Adipocyte (in vitro differentiated cells): ENCODE measurements around the gene TBCCD1.
"Not testable (repeated sequence)": the region's sequence is repeated elsewhere in the genome, so short reads cannot be mapped to it uniquely, and the experiment has no call there.

Experiments used
- DNase-seq: peaks from one replicate; pipeline ENCODE4 v3.0.0-alpha.2; 2015; ENCODE audit warnings: low read depth
- H3K27me3 ChIP-seq: replicated peaks from 2 replicates; pipeline ENCODE4 v1.7.0; 2013; ENCODE audit warnings: mild to moderate bottlenecking, low read length, moderate library complexity; ENCODE audit not compliant: control insufficient read depth, insufficient read depth
- H3K36me3 ChIP-seq: 2 replicates; pipeline ENCODE4 v1.7.0; 2013; ENCODE audit warnings: low read length, mild to moderate bottlenecking, moderate library complexity; ENCODE audit not compliant: control insufficient read depth, insufficient read depth, severe bottlenecking
- H3K4me1 ChIP-seq: 2 replicates; pipeline ENCODE4 v1.7.0; 2013; ENCODE audit warnings: mild to moderate bottlenecking, low read length, moderate library complexity; ENCODE audit not compliant: control insufficient read depth, insufficient read depth
- H3K4me3 ChIP-seq: 2 replicates; pipeline ENCODE4 v1.7.0; 2013; ENCODE audit warnings: mild to moderate bottlenecking, low read length, moderate library complexity
- H3K9ac ChIP-seq: 2 replicates; pipeline ENCODE4 v1.7.0; 2013; ENCODE audit warnings: mild to moderate bottlenecking, low read length, moderate library complexity
- H3K9me3 ChIP-seq: 2 replicates; pipeline ENCODE4 v1.7.0; 2013; ENCODE audit warnings: mild to moderate bottlenecking, low read length, moderate library complexity; ENCODE audit not compliant: control insufficient read depth

Gene TBCCD1

DNA sequence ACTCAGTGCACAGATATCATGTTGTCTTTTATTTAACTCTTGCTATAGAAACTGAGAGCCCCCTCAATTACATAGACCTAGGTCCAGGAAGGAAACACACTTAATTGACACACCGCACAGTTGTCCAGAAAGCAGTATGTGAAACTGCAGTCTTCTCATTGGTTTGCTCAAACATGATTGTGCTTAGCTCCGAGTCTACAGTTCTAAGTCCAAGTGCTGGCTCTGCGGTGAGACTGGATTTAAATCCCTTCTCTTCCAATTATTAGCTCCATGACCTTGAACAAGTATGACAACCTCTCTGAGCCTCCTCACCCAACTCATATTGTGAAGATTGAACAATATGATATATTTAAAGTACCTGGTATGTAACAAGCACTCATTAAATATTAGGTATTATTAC lies 26.7 kb upstream of the TBCCD1 start:
- Histone ChIP-seq H3K9ac (no peak overlapping the region), H3K27me3 (peaks cover 11% of the 10 kb centered on the region), H3K9me3 (no peaks in the 10 kb centered on the region), H3K4me3 (no peak overlapping the region), H3K4me1 (peaks cover 7% of the 10 kb centered on the region), H3K36me3 (no peaks in the 10 kb centered on the region)
- DNase-seq, result no peak

DNA sequence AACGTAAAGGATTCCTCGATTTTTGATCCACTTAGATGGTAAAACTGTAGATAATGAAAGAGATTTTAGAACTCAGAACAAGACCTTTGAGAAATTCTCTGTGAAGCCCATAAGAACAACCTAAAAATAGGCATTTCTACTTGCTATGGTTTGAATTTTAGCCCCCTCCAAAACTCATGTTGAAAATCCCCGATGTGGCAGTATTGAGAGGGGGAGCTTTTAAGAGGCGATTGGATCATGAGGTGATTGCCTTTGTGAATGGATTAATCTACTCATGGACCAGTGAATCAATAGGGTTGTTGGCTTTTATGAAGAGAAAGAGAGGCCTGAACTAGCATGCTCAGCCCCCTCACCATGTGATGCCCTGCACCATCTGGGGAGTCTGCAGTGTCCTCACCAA lies 25.5 kb upstream of the TBCCD1 start:
- H3K9ac ChIP-seq, result no peak overlapping the region
- H3K4me3 ChIP-seq, result no peak overlapping the region
- H3K9me3 ChIP-seq, result no peaks in the 10 kb centered on the region
- peaks cover 11% of the 10 kb centered on the region for H3K27me3 ChIP-seq
- H3K4me1 ChIP-seq, result peaks cover 10% of the 10 kb centered on the region
- no peaks in the 10 kb centered on the region for H3K36me3 ChIP-seq
- no peak for DNase-seq

DNA sequence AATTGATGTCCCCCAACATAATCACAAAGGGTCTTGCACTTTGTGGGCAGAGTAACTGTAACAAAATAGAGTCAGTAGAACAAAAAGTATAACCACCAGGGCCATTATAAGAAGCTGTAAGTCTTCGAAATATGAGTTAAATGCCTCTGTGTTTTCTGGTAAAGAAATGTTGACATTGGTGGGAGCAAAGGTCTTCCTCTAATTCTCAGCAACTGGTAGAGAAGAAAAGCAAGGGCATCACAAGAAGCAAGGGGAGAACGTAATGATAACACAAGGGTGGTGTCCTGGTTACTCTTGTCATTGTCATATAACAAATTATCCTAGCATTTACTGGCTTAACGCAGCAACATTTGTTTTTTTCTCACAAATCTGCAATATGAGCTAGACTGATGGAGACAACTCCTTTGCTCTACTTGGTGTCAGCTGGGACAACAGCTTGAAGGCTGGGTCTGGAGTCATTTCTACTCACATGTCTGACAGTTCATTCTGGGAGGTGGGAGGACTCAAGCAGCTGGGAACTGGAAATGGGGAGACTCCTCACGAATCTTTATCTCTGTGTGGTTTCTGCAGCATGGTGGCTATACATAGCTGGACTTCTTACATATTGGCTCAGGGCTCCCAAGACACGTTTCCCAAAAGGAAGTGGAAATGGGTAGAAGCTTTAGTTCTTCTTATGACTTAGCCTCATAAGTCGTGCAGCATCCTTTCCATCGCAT lies 23.6 kb upstream of the TBCCD1 start:
- DNase-seq, result no peak
- peaks cover 10% of the 10 kb centered on the region for H3K4me1 ChIP-seq
- peaks cover 5% of the 10 kb centered on the region for H3K36me3 ChIP-seq
- no peaks in the 10 kb centered on the region for H3K9me3 ChIP-seq
- H3K9ac ChIP-seq, result no peak overlapping the region
- peaks cover 11% of the 10 kb centered on the region for H3K27me3 ChIP-seq
- no peak overlapping the region for H3K4me3 ChIP-seq

DNA sequence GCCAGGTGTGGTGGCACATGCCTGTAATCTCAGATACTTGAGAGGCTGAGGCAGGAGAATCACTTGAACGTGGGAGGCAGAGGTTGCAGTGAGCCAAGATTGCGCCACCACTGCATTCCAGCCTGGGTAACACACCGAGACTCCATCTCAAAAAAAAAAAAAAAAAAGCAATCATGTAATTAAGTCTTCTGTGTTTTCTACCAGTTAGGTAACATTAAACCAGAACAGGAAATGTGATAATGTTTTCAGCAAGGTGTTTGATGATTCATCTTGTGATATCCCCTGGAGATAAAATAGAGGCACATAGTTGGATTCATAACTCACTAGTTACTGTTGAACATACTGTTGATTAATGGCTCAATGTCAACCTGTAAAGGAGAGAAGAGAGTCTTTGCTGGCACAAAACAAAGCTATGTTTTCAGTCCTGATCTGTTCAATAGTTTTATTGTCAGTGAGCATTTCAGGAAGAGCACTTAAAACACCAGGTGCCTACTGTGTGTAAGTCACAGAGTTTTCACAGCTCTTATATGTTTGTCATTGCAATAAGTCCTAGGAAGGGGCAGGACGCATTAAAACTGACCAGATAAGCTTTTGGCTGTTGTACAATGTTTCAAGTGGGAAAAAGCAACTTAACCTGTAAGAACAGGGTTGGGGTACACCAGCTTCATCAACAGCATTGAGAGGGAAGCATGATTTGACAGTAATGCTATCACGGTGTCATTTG lies 22.9 kb upstream of the TBCCD1 start:
- no peaks in the 10 kb centered on the region for H3K9me3 ChIP-seq
- peaks cover 12% of the 10 kb centered on the region for H3K36me3 ChIP-seq
- H3K9ac ChIP-seq, result no peak overlapping the region
- peaks cover 11% of the 10 kb centered on the region for H3K27me3 ChIP-seq
- H3K4me3 ChIP-seq, result no peak overlapping the region
- no peak for DNase-seq
- H3K4me1 ChIP-seq, result peaks cover 10% of the 10 kb centered on the region

DNA sequence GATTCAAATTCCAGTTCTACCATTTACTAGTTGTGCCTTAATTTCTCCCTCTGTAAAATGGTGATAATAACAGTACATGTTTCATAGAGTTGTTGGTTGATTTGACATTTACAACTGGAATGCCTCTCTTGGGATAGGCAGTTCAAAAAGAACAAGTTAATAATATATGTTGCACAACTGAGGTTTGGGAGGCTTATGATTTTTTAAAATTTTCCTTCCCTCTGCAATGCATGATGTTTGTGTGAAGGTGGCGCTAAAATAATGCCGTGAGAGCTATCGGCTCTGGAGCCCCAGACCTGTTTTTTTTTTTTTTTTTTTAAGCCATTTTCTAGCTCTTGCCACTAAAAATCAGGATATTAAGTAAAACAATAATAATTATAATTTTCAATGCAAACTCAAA lies 22.0 kb upstream of the TBCCD1 start:
- Histone ChIP-seq H3K4me1 (peaks cover 10% of the 10 kb centered on the region), H3K27me3 (peaks cover 11% of the 10 kb centered on the region), H3K9ac (no peak overlapping the region), H3K4me3 (peak overlapping the region; percentile 24), H3K9me3 (no peaks in the 10 kb centered on the region), H3K36me3 (peaks cover 21% of the 10 kb centered on the region)
- peak; percentile 55 for DNase-seq

DNA sequence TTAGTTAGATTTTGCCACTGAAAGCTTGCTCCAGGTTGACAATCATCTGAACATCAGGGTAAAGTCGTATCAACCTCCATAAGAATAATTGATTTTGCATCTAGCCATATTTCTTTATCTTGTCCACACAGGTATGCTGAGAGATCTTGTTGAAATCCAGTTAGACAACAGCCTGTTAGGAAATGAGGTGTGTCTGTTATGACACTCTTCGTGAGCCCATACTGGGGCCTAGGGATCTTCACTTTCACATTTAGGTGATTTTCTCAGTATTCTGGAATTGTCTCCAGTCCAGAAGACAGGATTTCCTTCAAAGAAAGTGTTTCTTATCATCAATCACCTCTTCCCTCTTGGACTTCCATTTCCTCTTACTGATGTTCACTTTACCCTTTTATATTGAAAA lies 21.5 kb upstream of the TBCCD1 start:
- H3K36me3 ChIP-seq, result peaks cover 26% of the 10 kb centered on the region
- H3K4me3 ChIP-seq, result peak overlapping the region; percentile 24
- no peak overlapping the region for H3K9ac ChIP-seq
- peaks cover 10% of the 10 kb centered on the region for H3K4me1 ChIP-seq
- H3K9me3 ChIP-seq, result no peaks in the 10 kb centered on the region
- peaks cover 11% of the 10 kb centered on the region for H3K27me3 ChIP-seq
- no peak for DNase-seq

DNA sequence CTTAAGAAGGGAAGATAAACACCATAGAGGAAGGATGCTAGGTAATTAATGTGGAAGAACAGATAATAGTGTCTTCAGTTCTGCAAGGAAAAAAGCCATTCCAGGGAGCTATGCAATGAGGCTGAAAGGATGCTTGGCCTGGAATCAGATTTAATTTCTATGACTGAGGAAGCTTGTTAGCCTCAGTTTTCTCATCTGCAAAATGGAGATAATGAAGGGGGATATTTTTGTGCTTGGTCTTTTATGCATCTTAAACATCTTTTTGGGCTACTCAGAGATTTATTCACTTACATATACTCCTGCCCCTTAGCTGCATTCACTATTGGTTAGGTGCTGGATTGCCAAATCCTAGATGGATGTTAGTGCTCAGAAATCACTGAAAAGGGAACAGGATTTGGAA lies 20.0 kb upstream of the TBCCD1 start:
- DNase-seq, result no peak
- H3K9me3 ChIP-seq, result no peaks in the 10 kb centered on the region

DNA sequence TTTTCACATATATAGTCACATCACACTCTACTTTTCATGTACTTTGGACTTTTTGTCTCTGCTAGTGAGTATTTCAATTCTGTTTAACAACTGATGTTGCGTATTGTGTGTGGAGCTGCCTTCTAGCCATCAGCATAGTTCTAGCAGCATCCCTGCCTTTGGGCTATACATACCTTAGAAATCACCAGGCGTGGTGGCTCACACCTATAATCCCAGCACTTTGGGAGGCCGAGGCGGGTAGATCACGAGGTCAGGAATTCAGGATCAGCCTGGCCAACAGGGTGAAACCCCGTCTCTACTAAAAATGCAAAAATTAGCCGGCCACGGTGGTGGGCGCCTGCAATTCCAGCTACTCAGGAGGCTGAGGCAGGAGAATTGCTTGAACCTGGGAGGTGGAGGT lies 19.1 kb upstream of the TBCCD1 start:
- H3K27me3 ChIP-seq, H3K9me3 ChIP-seq, DNase-seq, H3K4me3 ChIP-seq, H3K9ac ChIP-seq: not testable (repeated sequence)
- peaks cover 50% of the 10 kb centered on the region for H3K36me3 ChIP-seq
- H3K4me1 ChIP-seq, result peaks cover 10% of the 10 kb centered on the region

More for the DNA sequence above, 20.0 kb upstream of the TBCCD1 start:
- Histone ChIP-seq H3K27me3 (peaks cover 11% of the 10 kb centered on the region), H3K4me3 (no peak overlapping the region), H3K4me1 (peaks cover 10% of the 10 kb centered on the region), H3K36me3 (peaks cover 40% of the 10 kb centered on the region), H3K9ac (no peak overlapping the region)

DNA sequence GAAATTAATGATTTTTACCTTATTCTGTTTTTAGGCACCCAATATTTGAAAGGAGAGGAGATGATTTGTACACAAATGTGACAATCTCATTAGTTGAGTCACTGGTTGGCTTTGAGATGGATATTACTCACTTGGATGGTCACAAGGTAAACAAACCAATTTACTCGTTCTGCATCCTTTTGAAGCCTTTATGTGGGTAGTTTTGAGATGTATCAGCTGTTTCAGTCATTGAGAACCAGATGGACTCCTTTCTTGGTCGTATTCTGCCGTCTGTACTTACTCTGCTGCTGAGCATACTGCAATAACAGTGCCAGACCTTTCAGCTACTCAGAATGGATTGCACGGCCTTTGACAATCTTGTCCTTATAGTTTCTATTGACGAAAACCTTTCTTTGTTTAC lies 16.7 kb upstream of the TBCCD1 start:
- Histone ChIP-seq H3K4me3 (no peak overlapping the region), H3K4me1 (peaks cover 3% of the 10 kb centered on the region), H3K9ac (no peak overlapping the region), H3K9me3 (no peaks in the 10 kb centered on the region), H3K27me3 (no peaks in the 10 kb centered on the region), H3K36me3 (peaks cover 73% of the 10 kb centered on the region)
- DNase-seq, result peak; percentile 15

DNA sequence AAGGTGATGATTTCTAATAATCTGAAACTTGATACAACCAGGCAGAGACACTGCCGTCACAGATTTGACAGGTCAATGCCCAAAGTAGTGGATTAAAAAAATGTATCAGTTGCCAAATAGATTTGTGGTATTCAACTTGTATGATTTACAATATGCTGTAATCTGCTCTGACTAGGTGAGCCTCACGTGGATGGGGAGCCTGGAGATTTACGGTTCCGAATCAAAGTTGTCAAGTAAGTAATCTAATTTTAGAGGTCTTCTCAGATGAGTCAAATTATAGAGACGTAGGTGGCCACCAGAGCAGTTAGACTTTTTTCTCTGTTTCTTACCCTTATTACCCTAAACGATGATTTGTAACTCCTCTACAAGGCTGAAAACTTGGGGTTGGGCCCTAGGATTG lies 15.4 kb upstream of the TBCCD1 start:
- Histone ChIP-seq H3K4me3 (no peak overlapping the region), H3K9ac (no peak overlapping the region), H3K4me1 (no peaks in the 10 kb centered on the region), H3K27me3 (no peaks in the 10 kb centered on the region), H3K9me3 (no peaks in the 10 kb centered on the region), H3K36me3 (peaks cover 86% of the 10 kb centered on the region)
- no peak for DNase-seq

DNA sequence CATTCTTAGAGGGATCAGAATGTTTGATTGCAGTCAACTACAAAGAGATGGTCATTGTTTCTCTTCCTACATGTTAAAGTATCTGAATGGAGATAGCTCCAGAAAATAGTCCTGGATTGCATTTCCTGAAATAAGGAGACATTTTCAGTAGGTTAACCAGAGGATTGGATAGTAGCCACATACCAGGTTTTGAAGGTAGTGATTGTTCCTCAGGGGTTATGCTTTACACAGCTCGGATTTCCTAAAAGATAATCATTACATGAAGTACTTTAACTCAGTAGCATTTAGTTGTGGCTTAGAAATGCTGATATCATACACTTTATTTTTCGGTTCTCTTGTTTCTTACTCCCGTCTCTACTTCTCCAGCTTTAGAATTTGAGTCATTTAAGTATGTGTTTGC lies 13.6 kb upstream of the TBCCD1 start:
- Histone ChIP-seq H3K9ac (no peak overlapping the region), H3K4me1 (no peaks in the 10 kb centered on the region), H3K27me3 (no peaks in the 10 kb centered on the region), H3K4me3 (no peak overlapping the region), H3K36me3 (peaks cover 99% of the 10 kb centered on the region), H3K9me3 (no peaks in the 10 kb centered on the region)
- no peak for DNase-seq
